Fibroblast of upper back skin (primary cell): Measurements from ENCODE around the gene CAMTA1.
"Not testable (repeated sequence)": the region's sequence is repeated elsewhere in the genome, so short reads cannot be mapped to it uniquely, and the experiment has no call there.

ENCODE experiments used
- DNase-seq: peaks from one replicate; pipeline ENCODE4 v3.0.0-alpha.2; 2013

The CAMTA1 gene

GRCh38 chr1:7703321-7704213, 918.3 kb downstream of the CAMTA1 start:
- no peak for DNase-seq

GRCh38 chr1:7704214-7705047, 919.2 kb downstream of the CAMTA1 start:
- peak; percentile 87 for DNase-seq

- no peak for DNase-seq
Measured at GRCh38 chr1:7705048-7705907, 920.0 kb downstream of the CAMTA1 start.

- no peak for DNase-seq
Measured at GRCh38 chr1:7705908-7706216, 920.6 kb downstream of the CAMTA1 start.

GRCh38 chr1:7707527-7707926, 922.3 kb downstream of the CAMTA1 start:
- peak; percentile 24 for DNase-seq

GRCh38 chr1:7708065-7708464, 922.8 kb downstream of the CAMTA1 start:
- DNase-seq: not testable (repeated sequence)

GRCh38 chr1:7710859-7711258, 925.6 kb downstream of the CAMTA1 start:
- no peak for DNase-seq

- no peak for DNase-seq
Measured at GRCh38 chr1:7712731-7713323, 927.6 kb downstream of the CAMTA1 start.

GRCh38 chr1:7716506-7716905, 931.3 kb downstream of the CAMTA1 start:
- DNase-seq: no peak

GRCh38 chr1:7717748-7718368, 932.6 kb downstream of the CAMTA1 start:
- no peak for DNase-seq

GRCh38 chr1:7719468-7720094, 934.3 kb downstream of the CAMTA1 start:
- DNase-seq: no peak

- no peak for DNase-seq
Measured at GRCh38 chr1:7721940-7722669, 936.9 kb downstream of the CAMTA1 start.

- no peak for DNase-seq
Measured at GRCh38 chr1:7722670-7723012, 937.4 kb downstream of the CAMTA1 start.

- DNase-seq: no peak
Measured at GRCh38 chr1:7726623-7727022, 941.4 kb downstream of the CAMTA1 start.

- no peak for DNase-seq
Measured at GRCh38 chr1:7727809-7728471, 942.7 kb downstream of the CAMTA1 start.

GRCh38 chr1:7729761-7730160, 944.5 kb downstream of the CAMTA1 start:
- DNase-seq: no peak

- no peak for DNase-seq
Measured at GRCh38 chr1:7732331-7732730, 947.1 kb downstream of the CAMTA1 start.

- DNase-seq: peak; percentile 15
Measured at GRCh38 chr1:7733276-7733675, 948.0 kb downstream of the CAMTA1 start.

GRCh38 chr1:7738044-7738443, 952.8 kb downstream of the CAMTA1 start:
- no peak for DNase-seq

- no peak for DNase-seq
Measured at GRCh38 chr1:7743346-7743745, 958.1 kb downstream of the CAMTA1 start.

- DNase-seq: no peak
Measured at GRCh38 chr1:7744882-7745281, 959.6 kb downstream of the CAMTA1 start.
